ENCODE results near the gene HES3.

- TF ChIP-seq POLR2A (IDR thresholded peaks at IDR 0.05; ENCODE audit: extremely low read depth, insufficient read length) = no peak
- TF ChIP-seq, protein P1, sequence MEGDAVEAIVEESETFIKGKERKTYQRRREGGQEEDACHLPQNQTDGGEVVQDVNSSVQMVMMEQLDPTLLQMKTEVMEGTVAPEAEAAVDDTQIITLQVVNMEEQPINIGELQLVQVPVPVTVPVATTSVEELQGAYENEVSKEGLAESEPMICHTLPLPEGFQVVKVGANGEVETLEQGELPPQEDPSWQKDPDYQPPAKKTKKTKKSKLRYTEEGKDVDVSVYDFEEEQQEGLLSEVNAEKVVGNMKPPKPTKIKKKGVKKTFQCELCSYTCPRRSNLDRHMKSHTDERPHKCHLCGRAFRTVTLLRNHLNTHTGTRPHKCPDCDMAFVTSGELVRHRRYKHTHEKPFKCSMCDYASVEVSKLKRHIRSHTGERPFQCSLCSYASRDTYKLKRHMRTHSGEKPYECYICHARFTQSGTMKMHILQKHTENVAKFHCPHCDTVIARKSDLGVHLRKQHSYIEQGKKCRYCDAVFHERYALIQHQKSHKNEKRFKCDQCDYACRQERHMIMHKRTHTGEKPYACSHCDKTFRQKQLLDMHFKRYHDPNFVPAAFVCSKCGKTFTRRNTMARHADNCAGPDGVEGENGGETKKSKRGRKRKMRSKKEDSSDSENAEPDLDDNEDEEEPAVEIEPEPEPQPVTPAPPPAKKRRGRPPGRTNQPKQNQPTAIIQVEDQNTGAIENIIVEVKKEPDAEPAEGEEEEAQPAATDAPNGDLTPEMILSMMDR (IDR thresholded peaks at IDR 0.05; ENCODE audit: low read depth, low read length) = no peak
- no peak for TF ChIP-seq MAX (IDR thresholded peaks at IDR 0.05; ENCODE audit: low read depth, low read length)
Measured at GRCh38 chr1:6260433-6260934, 16.5 kb downstream of the HES3 start.
